Stimulated activated CD4-positive, alpha-beta T cell treated with anti-CD3 and anti-CD28 coated beads, Interleukin-2, amount 100 ng/mL, for 4 hours (primary cell): ENCODE measurements around the gene SMG1.
A peak's percentile ranks its signal among the peaks of the same experiment; 100 is the strongest.
"Not testable (repeated sequence)": the region's sequence is repeated elsewhere in the genome, so short reads cannot be mapped to it uniquely, and the experiment has no call there.

Experiments
- DNase-seq: peaks from one replicate; pipeline ENCODE4 v3.0.0-alpha.2; 2020; ENCODE audit warnings: low read depth

SMG1 gene

GRCh38 chr16:18925986-18926865 lies at the start of gene SMG1:
TSS of gene SMG1 (minus strand) at chr16:18926408. CDS start at chr16:18926041, 367 bp downstream.
- DNase-seq: peak; percentile 89

GRCh38 chr16:18975109-18975508 lies 48.9 kb upstream of the SMG1 start:
- no peak for DNase-seq

- DNase-seq: no peak
These were observed 43.6 kb upstream of the SMG1 start for GRCh38 chr16:18969855-18970240.

- peak; percentile 62 for DNase-seq
These were observed 43.0 kb upstream of the SMG1 start for GRCh38 chr16:18969050-18969854.

DNA sequence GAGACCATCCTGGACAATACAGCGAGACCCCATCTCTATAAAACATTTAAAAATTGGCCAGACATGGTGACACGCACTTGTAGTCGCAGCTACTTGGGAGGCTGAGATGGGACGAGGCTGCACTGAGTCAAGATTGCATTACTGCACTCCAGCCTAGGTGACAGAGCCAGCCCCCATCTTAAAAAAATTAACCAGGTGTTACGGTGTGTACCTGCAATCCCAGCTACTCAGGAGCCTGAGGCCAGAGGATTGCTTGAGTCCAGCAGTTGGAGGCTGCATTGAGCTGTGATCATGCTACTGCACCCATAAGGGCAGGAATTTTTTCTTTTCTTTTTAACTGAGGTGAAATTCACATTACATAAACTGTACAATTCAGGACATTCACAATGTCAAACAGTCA lies 40.6 kb upstream of the SMG1 start:
- DNase-seq: no peak

GRCh38 chr16:18965555-18965954 lies 39.3 kb upstream of the SMG1 start:
- no peak for DNase-seq

DNA sequence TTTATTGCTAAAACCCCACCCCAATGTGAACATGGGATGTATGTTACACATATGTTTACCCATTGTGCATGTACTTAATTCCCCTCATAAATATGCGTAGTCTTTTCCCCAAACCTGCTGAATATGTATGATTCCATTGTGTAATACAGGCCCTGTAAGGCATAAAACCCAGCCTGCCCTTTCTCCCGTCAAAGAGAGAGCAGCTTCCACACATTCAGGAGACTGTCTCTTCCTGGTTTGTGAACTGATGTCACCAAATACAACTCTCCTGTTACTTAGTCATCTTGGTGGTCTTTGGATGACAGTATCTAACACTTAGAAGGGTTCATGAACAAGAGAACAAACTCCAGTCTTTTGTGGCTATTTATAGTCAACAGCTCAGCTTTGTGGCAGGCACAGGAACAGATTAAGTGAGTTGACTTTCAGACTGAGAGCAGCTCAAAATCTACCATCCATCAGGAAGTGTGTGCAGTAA lies 32.9 kb upstream of the SMG1 start:
- no peak for DNase-seq

- DNase-seq: no peak
These were observed 32.4 kb upstream of the SMG1 start for GRCh38 chr16:18958621-18959029.

DNA sequence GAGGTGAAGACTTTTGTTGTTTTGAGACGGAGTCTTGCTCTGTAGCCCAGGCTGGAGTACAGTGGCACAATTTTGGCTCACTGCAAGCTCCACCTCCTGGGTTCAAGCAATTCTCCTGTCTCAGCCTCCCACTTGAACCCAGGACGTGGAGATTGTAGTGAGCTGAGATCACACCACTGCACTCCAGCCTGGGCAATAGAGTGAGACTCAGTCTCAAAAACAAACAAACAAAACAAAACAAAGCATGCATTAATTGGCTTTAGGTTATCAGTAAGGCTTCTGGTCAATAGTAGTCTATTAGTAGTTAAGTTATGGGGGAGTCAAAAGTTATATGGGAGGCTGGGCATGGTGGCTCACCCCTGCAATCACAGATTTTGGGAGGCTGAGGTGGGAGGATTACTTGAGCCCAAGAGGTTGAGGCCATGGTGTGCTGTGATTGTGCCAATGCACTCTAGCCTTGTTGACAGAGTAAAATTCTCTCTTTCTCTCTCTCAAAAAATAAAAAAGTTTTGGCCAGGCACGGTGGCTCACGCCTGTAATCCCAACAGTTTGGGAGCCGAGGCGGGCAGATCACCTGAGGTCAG lies 30.5 kb upstream of the SMG1 start:
- not testable (repeated sequence) for DNase-seq

DNA sequence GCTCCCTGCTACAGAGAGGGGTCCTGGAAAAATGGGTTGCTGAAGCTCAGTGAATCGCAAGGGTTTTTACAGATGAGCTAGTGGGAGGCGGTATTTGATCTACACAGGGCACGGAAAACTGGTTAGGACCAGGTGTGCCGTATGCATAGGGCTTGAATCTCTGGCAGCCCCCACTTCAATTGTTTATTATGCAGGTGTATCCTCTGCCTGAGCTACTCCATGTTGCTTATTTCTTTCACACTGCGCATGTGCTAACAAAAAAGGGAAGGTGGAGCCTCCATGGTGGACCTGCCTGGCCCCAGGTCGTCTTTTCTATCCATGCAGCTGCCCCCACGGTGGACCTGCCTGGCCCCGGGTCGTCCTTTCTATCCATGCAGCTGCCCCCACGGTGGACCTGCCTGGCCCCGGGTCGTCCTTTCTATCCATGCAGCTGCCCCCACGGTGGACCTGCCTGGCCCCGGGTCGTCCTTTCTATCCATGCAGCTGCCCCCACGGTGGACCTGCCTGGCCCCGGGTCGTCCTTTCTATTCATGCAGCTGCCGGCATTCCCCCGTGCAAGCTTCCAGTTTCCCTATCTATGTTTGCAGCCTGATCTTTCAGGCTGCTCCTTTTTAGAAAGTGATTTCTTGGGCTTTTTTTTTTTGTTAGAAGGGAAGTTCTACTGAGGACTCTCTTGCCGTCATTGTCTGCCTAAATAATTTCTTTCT lies 29.8 kb upstream of the SMG1 start:
- DNase-seq: not testable (repeated sequence)

GRCh38 chr16:18953547-18953946 lies 27.3 kb upstream of the SMG1 start:
- DNase-seq: no peak

GRCh38 chr16:18950469-18951185 lies 24.4 kb upstream of the SMG1 start:
- DNase-seq: no peak

- DNase-seq: no peak
These were observed 22.3 kb upstream of the SMG1 start for GRCh38 chr16:18948372-18949020.

DNA sequence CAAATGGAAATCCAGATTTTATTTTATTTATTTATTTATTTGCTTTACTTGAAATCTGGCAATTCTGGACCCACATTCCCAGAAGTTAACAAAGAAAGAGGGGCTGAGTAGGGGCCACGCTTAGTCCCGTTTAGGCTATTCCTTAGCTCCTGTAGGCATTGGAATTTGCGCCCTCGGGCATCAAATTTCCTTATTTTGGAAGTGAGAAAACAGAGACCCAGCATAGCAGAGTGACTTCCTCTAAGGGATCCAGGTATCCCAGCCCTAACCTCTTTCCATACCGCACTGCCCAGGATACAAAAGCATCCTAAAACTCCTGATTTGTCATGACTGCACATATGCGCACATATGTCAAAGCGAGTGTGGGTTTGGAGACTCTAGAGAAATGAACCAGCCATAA lies 19.0 kb upstream of the SMG1 start:
- DNase-seq: no peak

- no peak for DNase-seq
These were observed 17.2 kb upstream of the SMG1 start for GRCh38 chr16:18943414-18943813.

GRCh38 chr16:18942061-18942460 lies 15.9 kb upstream of the SMG1 start:
- no peak for DNase-seq

- no peak for DNase-seq
These were observed 15.3 kb upstream of the SMG1 start for GRCh38 chr16:18941471-18941870.

DNA sequence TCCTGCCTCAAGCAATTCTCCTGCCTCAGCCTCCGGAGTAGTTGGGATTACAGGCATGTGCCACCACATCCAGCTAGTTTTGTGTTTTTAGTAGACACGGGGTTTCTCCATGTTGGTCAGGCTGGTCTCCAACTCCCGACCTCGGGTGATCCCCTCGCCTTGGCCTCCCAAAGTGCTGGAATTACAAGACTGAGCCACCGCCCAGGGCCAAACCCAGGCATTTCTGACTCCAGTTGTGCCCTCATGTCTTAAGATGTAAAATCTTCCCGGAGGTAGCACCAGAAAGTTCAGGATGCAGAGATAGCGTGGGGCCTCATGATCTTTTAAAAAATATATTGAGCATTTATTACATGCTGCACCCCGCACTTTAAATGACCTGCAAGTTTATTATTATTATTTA lies 12.8 kb upstream of the SMG1 start:
- no peak for DNase-seq

GRCh38 chr16:18937390-18937789 lies 11.2 kb upstream of the SMG1 start:
- no peak for DNase-seq

GRCh38 chr16:18936727-18937340 lies 10.6 kb upstream of the SMG1 start:
- DNase-seq: no peak
